GM12878 (cell line): Measurements from ENCODE around the gene IFT81. TPM values are rescaled to one million over a fixed set of nuclear protein-coding genes. Genes with fewer than 3 reads are reported as not detected.

ENCODE experiments used
- ATAC-seq: fragments of 200-7000 bp; cut with Tn5 transposase; 3 replicates; pipeline ENCODE4 v1.9.1; 2020; ENCODE audit warnings: mild to moderate bottlenecking, moderate library complexity
- BruUV-seq: library from RNA; stranded (reverse); fragments of 400-500 nt; replicated peaks from 2 replicates; lab custom pipeline; 2021; lab: Mats Ljungman, UMichigan
- CTCF ChIA-PET: fragments of 300-600 bp; sonication (Branson Sonifier 250); formaldehyde crosslinking; extraction: SDS; loops from one replicate; lab custom pipeline; 2021; ENCODE audit warnings: inconsistent platforms; lab: Yijun Ruan, JAX
- POLR2A ChIA-PET: fragments of 350-600 bp; formaldehyde crosslinking; extraction: SDS; loops from one replicate; lab custom pipeline; 2021; ENCODE audit warnings: inconsistent platforms; lab: Charles Lee
- RAD21 ChIA-PET: fragments of 300-600 bp; sonication (Branson Sonifier 250); formaldehyde crosslinking; loops from one replicate; lab custom pipeline; 2023; ENCODE audit warnings: antibody characterized with exemption; ENCODE audit not compliant: unreplicated experiment; lab: Charles Lee
- SMC1A ChIA-PET: fragments of 300-600 bp; sonication (Branson Sonifier 250); formaldehyde crosslinking; loops from one replicate; lab custom pipeline; 2023; ENCODE audit not compliant: unreplicated experiment, uncharacterized antibody; lab: Charles Lee
- DNase-seq: peaks from one replicate; pipeline ENCODE4 v3.0.0-alpha.2; 2011; ENCODE audit warnings: low read depth, low spot score
- FAIRE-seq: peaks from 3 replicates; lab custom pipeline; 2011; peaks lifted over from hg19 to GRCh38; lab: Jason Lieb, UNC
- H2AFZ ChIP-seq: 2 replicates; pipeline ENCODE4 v1.6.0; 2011; ENCODE audit warnings: low read depth, low read length, control low read depth; ENCODE audit not compliant: control insufficient read depth
- H3K27ac ChIP-seq: 2 replicates; pipeline ENCODE4 v1.5.1; 2011; ENCODE audit warnings: control low read depth; ENCODE audit not compliant: control insufficient read depth, insufficient read depth
- H3K27me3 ChIP-seq, 2 experiments: replicated peaks in 1 of 2; 2 replicates each; pipeline versions ENCODE4 v1.6.0 to v1.6.1; 2011; ENCODE audit warnings: low read length in 1 of 2; ENCODE audit not compliant: control insufficient read depth in 2 of 2, insufficient read depth in 2 of 2
- H3K36me3 ChIP-seq, 2 experiments: 2 replicates each; pipeline ENCODE4 v1.5.1; 2011; ENCODE audit warnings: low read length in 1 of 2; ENCODE audit not compliant: control insufficient read depth in 2 of 2, insufficient read depth in 2 of 2
- H3K4me1 ChIP-seq: 2 replicates; pipeline ENCODE4 v1.6.1; 2011; ENCODE audit warnings: mild to moderate bottlenecking, low read length, moderate library complexity, mixed read lengths; ENCODE audit not compliant: control insufficient read depth, insufficient read depth
- H3K4me2 ChIP-seq: 2 replicates; pipeline ENCODE4 v1.6.0; 2011; ENCODE audit warnings: control low read depth; ENCODE audit not compliant: control insufficient read depth, insufficient read depth
- H3K4me3 ChIP-seq: fragments of 200-600 bp; sonication (generic); 2 replicates; pipeline ENCODE4 v1.5.1; 2016
- H3K79me2 ChIP-seq: 2 replicates; pipeline ENCODE4 v1.6.0; 2011; ENCODE audit warnings: low read length; ENCODE audit not compliant: control insufficient read depth, insufficient read depth
- H3K9ac ChIP-seq: 2 replicates; pipeline ENCODE4 v1.8.0; 2011; ENCODE audit warnings: low read length, control low read depth, mixed read lengths; ENCODE audit not compliant: control insufficient read depth, insufficient read depth
- H3K9me3 ChIP-seq: replicated peaks from 3 replicates; pipeline ENCODE4 v1.5.1; 2011; ENCODE audit warnings: mild to moderate bottlenecking, low read length; ENCODE audit not compliant: control insufficient read depth, insufficient read depth
- H4K20me1 ChIP-seq: 2 replicates; pipeline ENCODE4 v1.6.0; 2011; ENCODE audit not compliant: control insufficient read depth, insufficient read depth
- ATF7 ChIP-seq: fragments of 450-650 bp; IDR thresholded peaks from 2 replicates; pipeline ENCODE4 v1.6.1; 2016; ENCODE audit warnings: low read depth, mild to moderate bottlenecking
- BCL11A ChIP-seq: IDR thresholded peaks from 2 replicates; pipeline ENCODE4 v1.6.1; 2011; ENCODE audit warnings: low read depth, low read length
- CBFB ChIP-seq: IDR thresholded peaks from 2 replicates; pipeline ENCODE4 v1.6.1; 2016; ENCODE audit warnings: antibody characterized with exemption, low read depth
- CEBPB ChIP-seq, 2 experiments: fragments of 150-350 bp in 1 of 2; IDR thresholded peaks; 2 replicates each; pipeline ENCODE4 v1.6.1; 2012 to 2014; ENCODE audit warnings: low read depth in 2 of 2, low read length in 2 of 2, borderline replicate concordance in 1 of 2, inconsistent platforms in 1 of 2
- EGR1 ChIP-seq, 2 experiments: IDR thresholded peaks; 1 replicate in 1 of 2; 2 replicates in 1 of 2; pipeline ENCODE4 v1.6.1; 2011 to 2012; ENCODE audit warnings: low read depth in 2 of 2, low read length in 2 of 2, borderline replicate concordance in 1 of 2, mild to moderate bottlenecking in 1 of 2, moderate library complexity in 1 of 2
- IRF3 ChIP-seq: fragments of 450-650 bp; IDR thresholded peaks from 2 replicates; pipeline ENCODE4 v1.6.1; 2014; ENCODE audit warnings: mild to moderate bottlenecking
- LARP7 ChIP-seq: fragments of 450-650 bp; IDR thresholded peaks from 2 replicates; pipeline ENCODE4 v1.6.1; 2017; ENCODE audit warnings: mild to moderate bottlenecking
- MAX ChIP-seq: IDR thresholded peaks from 2 replicates; pipeline ENCODE4 v1.6.1; 2012; ENCODE audit warnings: low read depth, low read length, improper control_type of control experiment
- MEF2A ChIP-seq: IDR thresholded peaks from 2 replicates; pipeline ENCODE4 v1.6.1; 2011; ENCODE audit warnings: low read depth, mild to moderate bottlenecking, low read length, moderate library complexity; ENCODE audit not compliant: insufficient read depth
- MLLT1 ChIP-seq: fragments of 450-650 bp; IDR thresholded peaks from 2 replicates; pipeline ENCODE4 v1.6.1; 2016; ENCODE audit warnings: mild to moderate bottlenecking
- PKNOX1 ChIP-seq: fragments of 450-650 bp; IDR thresholded peaks from 2 replicates; pipeline ENCODE4 v1.6.1; 2016; ENCODE audit warnings: mild to moderate bottlenecking
- RELB ChIP-seq: fragments of 450-650 bp; IDR thresholded peaks from 2 replicates; pipeline ENCODE4 v1.6.1; 2017; ENCODE audit warnings: low read depth, mild to moderate bottlenecking, moderate library complexity
- TCF12 ChIP-seq: IDR thresholded peaks from 2 replicates; pipeline ENCODE4 v1.6.1; 2011; ENCODE audit warnings: low read depth, mild to moderate bottlenecking, low read length
- USF2 ChIP-seq: IDR thresholded peaks from 2 replicates; pipeline ENCODE4 v1.6.1; 2011; ENCODE audit warnings: low read depth, low read length, improper control_type of control experiment, borderline replicate concordance
- YY1 ChIP-seq: IDR thresholded peaks from 2 replicates; pipeline ENCODE4 v1.6.1; 2011; ENCODE audit warnings: low read depth, mild to moderate bottlenecking, low read length
- WGBS: methylation state at CpG from one replicate; pipeline ENCODE4 v1.1.6; 2016; ENCODE audit warnings: low lambda C conversion rate; ENCODE audit not compliant: insufficient replicate concordance, insufficient coverage; ENCODE audit errors: missing lambda C conversion rate; 5-methylcytosine and 5-hydroxymethylcytosine counted together
- in situ Hi-C: fragments of 300-500 bp; cut with MboI; formaldehyde crosslinking; loops from 9 replicates; pipeline ENCODE4 v1.14.3; 2018; ENCODE audit warnings: mixed read lengths
- intact Hi-C: fragments of 100-400 bp; cut with micrococcal nuclease; formaldehyde crosslinking; loops from one replicate; pipeline ENCODE4 v1.14.2; 2022; ENCODE audit not compliant: unreplicated experiment
- polyA plus RNA-seq, 11 experiments: library from polyadenylated mRNA; depleted of rRNA in 4 of 11; unstranded in 6 of 11; stranded (reverse) in 5 of 11; fragments of >200 nt; fragmentation: Nextera tagmentation in 4 of 11; fragmentation: Illumina TruSeq in 1 of 11; extraction: Ambion mirVana in 4 of 11; extraction: Trizol in 1 of 11; gene quantifications; 1 replicate in 1 of 11; 2 replicates in 10 of 11; pipeline versions ENCODE4 v1.2.1 to v1.2.3, GENCODE V29; 2011 to 2016; ENCODE audit warnings: inconsistent platforms in 2 of 11, missing spikeins in 2 of 11, low read depth in 1 of 11
- total RNA-seq, 4 experiments: library from RNA; depleted of rRNA in 3 of 4; stranded (reverse); fragments of >200 nt in 3 of 4; fragmentation: Illumina TruSeq in 1 of 4; extraction: Trizol in 1 of 4; gene quantifications; 2 replicates each; pipeline versions ENCODE4 v1.2.1 to v1.2.3, GENCODE V29; 2013 to 2021

Gene IFT81
- total and polyA plus RNA-seq, 10 of the 15 experiments (the other 5 are each of a cell fraction or from before 2014, with no cell fraction given) = 4.1 to 9.9 (median 5.6) TPM

- ChIA-PET RAD21 (interaction anchor here (0.6 to 4.0 kb wide), 8 partner anchors 24 to 501 kb away, joined by 3 to 29 read pairs (median 4); partner anchors contain the start of genes ARPC3 and IFT81), CTCF (interaction anchor here (0.6 to 7.4 kb wide), 38 partner anchors 9 to 502 kb away, joined by 3 to 59 read pairs (median 4); partner anchors contain the start of genes ARPC3 and IFT81), POLR2A (interaction anchor here (0.7 to 1.2 kb wide), 3 partner anchors 21 to 372 kb away, joined by 3 to 5 read pairs (median 5); partner anchors contain the start of gene TCHP), SMC1A (interaction anchor here (0.6 to 3.1 kb wide), 21 partner anchors 12 to 501 kb away, joined by 3 to 19 read pairs (median 4); no protein-coding TSS in a partner anchor)
- H3K36me3 ChIP-seq = no peaks in the 10 kb centered on the region; a peak in 1 of 4 replicates
- peak overlapping the region; percentile 90 for H2AFZ ChIP-seq
- no TSS peak for BruUV-seq
- H3K27ac ChIP-seq = peak overlapping the region; percentile 49
- H4K20me1 ChIP-seq = no peaks in the 10 kb centered on the region; the same call in 1 of the 2 replicates
- in situ Hi-C loops (loop anchor here (5.0 kb wide), 2 partner anchors 142 to 332 kb away; no protein-coding TSS in a partner anchor), intact Hi-C loops (loop anchor here (1.0 to 5.0 kb wide), 5 partner anchors 145 to 787 kb away; no protein-coding TSS in a partner anchor)
- ATAC-seq (peak; percentile 93), FAIRE-seq (peak; percentile 95), DNase-seq (peak; percentile 93)
- 0 out of 2 replicates have a peak overlapping the region, but pooled peaks have one; percentile 22 for H3K9ac ChIP-seq
- no peaks in the 10 kb centered on the region for H3K79me2 ChIP-seq
- H3K27me3 ChIP-seq = no peaks in the 10 kb centered on the region
- H3K4me1 ChIP-seq = peaks cover 9% of the 10 kb centered on the region; the same call in 1 of the 2 replicates
- no peak overlapping the region for H3K4me3 ChIP-seq
- WGBS = 0% methylated on average over 8 of the region's 8 CpGs
- no peaks in the 10 kb centered on the region for H3K9me3 ChIP-seq
- peak overlapping the region; percentile 80 for H3K4me2 ChIP-seq
- TF ChIP-seq MLLT1 = peak; percentile 67; the same call in 1 of the 2 replicates
- TF ChIP-seq IRF3 = 0 out of 2 replicates have a peak, but pooled peaks have one; percentile 7
- TF ChIP-seq CEBPB (IDR thresholded peaks at IDR 0.05; ENCODE audit: borderline replicate concordance in 1 of 2, low read depth in 2 of 2, low read length in 2 of 2) = no peak
- no peak for TF ChIP-seq LARP7
- TF ChIP-seq EGR1 (IDR thresholded peaks at IDR 0.05; ENCODE audit: borderline replicate concordance in 1 of 2, low read depth in 2 of 2, low read length in 2 of 2) = no peak
- peak; percentile 62; the same call in 1 of the 2 replicates for TF ChIP-seq RELB
- no peak for TF ChIP-seq BCL11A
- peak; percentile 83 for TF ChIP-seq PKNOX1
- no peak for TF ChIP-seq MAX
- TF ChIP-seq MEF2A = peak; percentile 90
- TF ChIP-seq YY1 = peak; percentile 73; the same call in 1 of the 2 replicates
- no peak for TF ChIP-seq TCF12
- 0 out of 2 replicates have a peak, but pooled peaks have one; percentile 26 for TF ChIP-seq CBFB
- peak; percentile 74 for TF ChIP-seq ATF7
- TF ChIP-seq USF2 = no peak
These were observed 23.7 kb upstream of the IFT81 start for GRCh38 chr12:110100315-110100970.
